ENCODE measurements around the gene METRN.
A peak's percentile ranks its signal among the peaks of the same experiment; 100 is the strongest.

The METRN gene

DNA sequence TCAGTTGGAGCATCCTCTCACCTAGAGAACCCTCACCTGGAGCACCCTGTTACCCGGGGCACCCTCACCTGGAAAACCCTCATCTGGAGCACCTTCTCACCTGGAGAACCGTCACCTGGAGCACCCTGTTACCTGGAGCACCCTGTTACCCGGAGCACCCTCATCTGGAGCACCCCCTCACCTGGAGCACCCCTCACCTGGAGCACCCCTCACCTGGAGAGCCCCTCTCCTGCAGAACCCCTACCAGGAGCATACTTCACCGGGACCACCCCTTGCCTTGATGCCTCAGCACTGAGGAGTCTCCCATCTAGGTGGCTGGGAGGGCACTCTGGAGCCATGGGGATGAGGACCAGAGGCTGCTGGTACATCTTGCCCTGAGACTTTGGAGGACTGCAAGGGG lies 6.0 kb upstream of the METRN start:
- no peak for DNase-seq (ENCODE audit: low read depth in 1 of 2, low spot score in 1 of 2)

DNA sequence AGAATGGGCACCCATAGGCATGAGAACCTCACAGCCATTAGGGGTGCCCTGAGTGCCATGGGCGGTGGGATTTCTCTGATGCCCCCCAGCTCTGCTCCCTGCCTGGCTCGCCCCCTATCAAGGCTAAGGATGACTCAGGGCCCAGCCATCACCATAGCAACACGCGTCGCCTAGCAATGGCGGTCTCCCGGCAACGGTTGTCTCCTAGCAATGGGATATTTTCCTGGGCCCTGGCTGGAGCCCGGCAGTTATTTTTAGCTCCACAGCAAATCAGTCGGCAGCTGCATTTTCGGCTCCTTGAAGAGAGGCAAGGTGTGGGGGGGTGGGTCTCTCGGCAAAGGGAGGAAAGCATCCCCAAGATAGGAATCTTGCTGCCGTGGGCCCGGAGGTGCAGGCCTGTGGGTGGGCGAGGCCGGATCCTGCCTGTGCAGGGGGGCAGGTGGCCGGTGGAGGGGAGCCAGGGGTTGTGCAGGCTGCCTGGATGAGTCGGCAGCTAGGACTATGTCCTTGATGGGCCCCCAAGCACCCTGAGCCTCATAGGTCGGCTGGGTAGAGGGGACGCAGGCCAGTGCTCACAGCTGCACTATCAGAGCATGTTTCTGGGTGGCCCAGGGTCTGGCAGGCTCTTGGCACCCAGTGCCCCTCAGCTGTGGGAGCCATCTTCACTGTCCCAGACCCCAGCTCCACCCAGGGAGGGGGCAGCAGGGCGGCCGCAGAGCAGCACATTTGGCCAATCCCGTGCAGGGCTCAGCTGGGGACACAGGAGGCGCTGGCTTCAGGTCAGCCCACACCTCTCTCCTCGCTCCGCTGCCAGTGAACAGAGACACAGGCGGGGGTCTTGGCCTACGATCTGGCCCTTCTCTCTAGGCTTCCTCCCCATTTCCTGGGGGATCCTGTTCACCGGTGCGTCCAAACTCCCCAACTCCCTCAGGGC lies 5.1 kb upstream of the METRN start:
- DNase-seq (ENCODE audit: low read depth in 1 of 2, low spot score in 1 of 2) = no peak

DNA sequence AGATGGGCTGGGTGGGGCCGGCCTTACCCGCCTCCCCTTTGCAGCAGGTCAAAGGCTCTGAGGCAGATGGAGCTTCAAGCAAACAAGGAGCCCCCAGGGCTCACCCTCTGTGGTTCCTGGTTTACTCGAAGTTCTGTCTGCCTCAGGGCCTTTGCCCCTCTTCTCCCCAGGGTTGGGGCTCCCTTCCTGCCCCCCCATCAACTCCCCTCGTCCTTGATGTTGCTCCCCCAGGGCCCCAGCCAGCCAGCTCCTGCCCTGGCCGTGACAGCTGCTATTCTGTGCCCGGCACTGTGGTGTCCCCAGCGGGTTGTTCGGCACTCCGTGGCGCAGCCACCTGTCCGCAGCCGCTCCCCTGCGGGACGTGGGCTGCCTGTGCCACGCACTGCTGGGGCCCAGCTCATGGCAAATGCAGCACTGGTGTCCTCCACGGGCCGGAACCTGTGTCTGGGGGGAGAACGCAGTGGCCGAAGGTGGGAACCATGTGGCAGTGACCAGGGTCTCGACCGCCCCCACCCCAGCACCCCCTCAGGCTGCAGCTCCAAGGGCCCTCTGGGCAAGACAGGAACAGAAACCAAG lies 4.3 kb upstream of the METRN start:
- DNase-seq (ENCODE audit: low read depth in 1 of 2, low spot score in 1 of 2) = no peak

- no peak for DNase-seq (ENCODE audit: low read depth in 1 of 2, low spot score in 1 of 2)
Observed at GRCh38 chr16:711084-711483, 3.8 kb upstream of the METRN start.

- peak; percentile 60 to 72 for DNase-seq (ENCODE audit: low read depth in 1 of 2, low spot score in 1 of 2)
Observed at GRCh38 chr16:711548-712320, 3.2 kb upstream of the METRN start.

DNA sequence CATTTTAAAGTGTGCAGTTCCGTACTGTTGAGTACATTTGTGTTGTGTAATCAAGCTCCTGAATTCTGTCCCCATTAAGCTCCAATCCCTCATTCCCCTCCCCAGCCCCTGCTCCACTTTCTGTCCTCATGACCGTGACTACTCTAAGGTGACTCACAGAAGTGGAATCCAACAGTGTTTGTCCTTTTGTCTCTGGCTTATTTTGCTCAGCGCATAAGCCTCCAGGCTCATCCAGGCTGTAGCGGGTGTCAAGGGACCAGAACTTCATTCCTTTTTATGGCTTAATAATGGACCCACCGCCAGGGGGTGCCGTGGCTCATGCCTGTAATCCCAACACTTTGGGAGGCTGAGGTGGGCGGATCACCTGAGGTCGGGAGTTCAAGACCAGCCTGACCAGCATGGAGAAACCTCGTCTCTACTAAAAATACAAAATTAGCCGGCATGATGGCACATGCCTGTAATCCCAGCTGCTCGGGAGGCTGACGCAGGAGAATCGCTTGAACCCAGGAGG lies 2.1 kb upstream of the METRN start:
- peak in 1 of 2 donors; percentile 37 for DNase-seq (ENCODE audit: low read depth in 1 of 2, low spot score in 1 of 2)

DNA sequence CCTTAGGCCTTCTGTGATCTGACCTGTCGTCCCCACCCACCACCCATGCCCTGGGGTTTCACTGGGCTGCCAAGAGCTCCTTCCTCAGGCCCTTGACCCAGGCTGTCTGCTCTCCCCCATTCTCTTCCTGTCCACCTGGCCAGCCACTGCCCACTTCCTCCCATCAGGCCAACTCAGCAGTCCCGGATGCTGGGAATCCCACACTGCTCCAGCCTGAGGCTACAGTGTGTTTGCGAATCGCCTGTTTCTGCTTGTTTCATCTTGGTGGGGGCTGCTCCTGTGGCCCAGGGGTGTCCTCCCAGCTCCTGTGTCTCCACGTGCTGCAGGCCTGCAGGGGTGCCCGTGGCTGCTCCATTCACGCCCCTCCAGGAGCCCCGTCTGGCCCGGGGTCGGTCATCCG lies 839 bp upstream of the METRN start:
- DNase-seq (ENCODE audit: low read depth in 1 of 2, low spot score in 1 of 2) = no peak

- DNase-seq (ENCODE audit: low read depth in 1 of 2, low spot score in 1 of 2) = no peak
Observed at GRCh38 chr16:715477-716199, 720 bp downstream of the METRN start.

GRCh38 chr16:716200-716568 lies 1.3 kb downstream of the METRN start:
- no peak for DNase-seq (ENCODE audit: low read depth in 1 of 2, low spot score in 1 of 2)

GRCh38 chr16:716768-717325 lies 1.9 kb downstream of the METRN start:
- DNase-seq (ENCODE audit: low read depth in 1 of 2, low spot score in 1 of 2) = no peak

- no peak for DNase-seq (ENCODE audit: low read depth in 1 of 2, low spot score in 1 of 2)
Observed at GRCh38 chr16:717450-718245, 2.7 kb downstream of the METRN start.

DNA sequence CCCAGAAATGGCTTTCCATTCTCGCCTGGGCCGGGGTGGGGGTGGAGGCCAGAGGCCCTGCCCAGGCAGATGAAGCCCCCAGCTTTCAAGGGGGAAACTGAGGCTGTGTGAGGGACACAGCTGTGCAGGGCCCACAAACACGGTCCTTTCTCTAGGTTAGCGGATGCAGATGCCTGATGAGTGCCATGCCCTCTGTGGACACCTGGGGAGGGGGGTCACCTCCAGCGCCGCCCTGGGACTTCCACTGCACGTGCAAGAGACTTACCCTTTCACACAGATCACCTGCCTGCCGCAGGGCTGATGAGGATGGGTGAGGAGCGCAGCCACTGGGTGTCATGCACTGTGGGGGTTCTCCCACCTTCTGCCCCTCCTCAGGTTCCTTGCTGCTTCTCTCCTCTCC lies 3.5 kb downstream of the METRN start:
- DNase-seq (ENCODE audit: low read depth in 1 of 2, low spot score in 1 of 2) = no peak

GRCh38 chr16:718922-719321 lies 4.0 kb downstream of the METRN start:
- no peak for DNase-seq (ENCODE audit: low read depth in 1 of 2, low spot score in 1 of 2)

DNA sequence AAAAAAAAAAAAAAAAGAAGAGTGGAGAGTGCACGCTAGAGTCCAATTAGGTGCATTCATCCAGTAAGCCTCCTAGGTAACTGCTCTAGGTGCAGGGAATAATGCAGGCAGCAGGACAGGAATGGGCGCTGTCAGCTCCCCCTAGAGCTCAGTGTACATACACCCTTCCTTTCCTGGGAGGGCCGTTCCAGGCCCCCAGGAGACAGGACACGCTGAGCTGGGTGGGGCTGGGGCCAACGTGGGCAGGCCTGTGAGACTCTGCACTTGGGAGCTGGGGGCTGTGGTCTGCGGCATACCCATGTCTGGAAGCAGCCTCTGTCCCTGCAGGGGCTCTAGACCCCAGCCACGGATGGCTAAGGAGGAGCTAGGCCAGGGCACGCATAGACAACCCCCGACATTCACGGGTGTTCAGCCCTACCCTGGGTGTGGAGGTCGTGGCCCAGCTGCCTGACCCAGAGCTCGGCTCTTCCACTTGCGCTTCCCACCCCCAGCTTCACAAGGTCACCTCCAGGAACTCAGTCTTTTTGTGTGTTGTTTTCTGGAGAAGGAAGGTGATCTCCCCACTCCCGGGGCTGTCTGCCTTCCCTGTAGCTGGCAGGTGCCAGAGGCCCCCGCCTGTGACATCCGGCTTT lies 5.0 kb downstream of the METRN start:
- no peak for DNase-seq (ENCODE audit: low read depth in 1 of 2, low spot score in 1 of 2)

GRCh38 chr16:720447-720989 lies 5.6 kb downstream of the METRN start:
- DNase-seq (ENCODE audit: low read depth in 1 of 2, low spot score in 1 of 2) = no peak

GRCh38 chr16:720990-721764 lies 6.3 kb downstream of the METRN start, which contains the start of gene ANTKMT:
Gene ANTKMT, plus strand, starts transcription at chr16:721146. Its CDS starts 129 bp downstream, at chr16:721275.
- peak; percentile 43 to 58 for DNase-seq (ENCODE audit: low read depth in 1 of 2, low spot score in 1 of 2)

GRCh38 chr16:721765-722540 lies 7.0 kb downstream of the METRN start:
- no peak for DNase-seq (ENCODE audit: low read depth in 1 of 2, low spot score in 1 of 2)

Data from stimulated activated CD4-positive, alpha-beta T cell treated with anti-CD3 and anti-CD28 coated beads, Interleukin-15, amount 100 ng/mL, for 1 hour (primary cell).